NCI-H1048 (cell line): ENCODE measurements around the gene TRIM50.
"Not testable (repeated sequence)": the region's sequence is repeated elsewhere in the genome, so short reads cannot be mapped to it uniquely, and the experiment has no call there.

ENCODE experiments used
- DNase-seq: peaks from one replicate; lab custom pipeline; 2025; lab: John Stamatoyannopoulos, UW

Gene TRIM50

DNA sequence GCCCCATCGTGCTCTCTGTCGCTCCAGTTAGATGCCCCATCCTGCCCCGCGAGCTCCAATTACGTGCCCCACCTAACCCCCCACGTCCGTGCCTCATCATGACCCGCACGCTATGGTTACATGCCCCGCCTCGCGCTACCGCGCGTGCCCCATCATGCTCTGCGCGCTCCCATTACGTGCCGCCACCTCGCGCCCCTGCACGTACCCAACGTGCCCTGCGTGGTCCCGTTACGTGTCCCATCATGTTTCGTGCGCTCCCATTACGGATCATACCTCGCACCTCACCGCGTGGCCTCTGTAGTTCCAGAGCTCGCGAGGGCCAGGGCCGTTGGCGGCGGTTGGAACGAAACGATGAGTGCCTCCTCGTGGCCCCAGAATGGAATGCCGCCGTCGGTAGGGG is at the start of gene TRIM50, which contains the start of gene FKBP6:
Gene TRIM50, minus strand, starts transcription at position 161 of the 400 bp plus-strand sequence. CDS start 3,295 bp downstream, outside the sequence.
Gene FKBP6, plus strand, starts transcription at position 240 of the 400 bp plus-strand sequence. CDS start 268 bp downstream, outside the sequence.
- DNase-seq: not testable (repeated sequence)

DNA sequence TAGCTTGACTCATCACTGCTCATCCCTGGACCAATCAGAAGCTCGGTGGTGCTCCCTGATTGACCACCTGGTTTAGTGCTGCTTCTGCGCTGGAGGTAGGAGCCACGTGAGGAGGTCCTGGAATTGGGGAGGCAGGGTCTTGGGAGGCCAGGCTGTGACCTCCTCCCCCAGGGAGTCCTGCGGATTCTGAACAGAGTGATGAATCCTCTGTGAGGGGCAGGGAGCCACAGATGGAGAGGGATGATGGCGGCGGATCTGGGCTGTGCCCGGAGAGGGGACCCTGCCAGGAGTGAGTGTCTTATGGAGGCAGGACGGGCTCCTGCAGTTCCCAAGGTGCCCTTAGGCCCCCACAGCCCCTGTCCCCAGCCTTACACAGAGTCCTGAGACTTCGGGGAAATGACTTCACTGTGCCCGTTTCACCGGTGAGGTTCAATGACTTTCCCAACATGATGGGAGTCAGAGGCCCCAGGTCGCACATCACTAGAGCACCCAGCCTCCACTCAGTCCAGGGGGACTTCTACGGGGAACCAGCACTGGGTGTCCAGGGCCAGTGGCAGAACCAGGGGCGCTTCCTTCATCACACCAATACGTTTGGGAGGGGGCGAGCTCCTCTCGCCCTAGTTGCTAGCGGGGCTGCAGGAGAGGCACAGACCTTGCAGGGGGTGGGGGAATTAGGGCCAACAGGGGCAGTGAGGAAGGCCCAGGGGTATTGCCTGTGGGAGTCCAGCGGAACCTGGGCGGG is 49.0 kb upstream of the TRIM50 start:
- DNase-seq: no peak

DNA sequence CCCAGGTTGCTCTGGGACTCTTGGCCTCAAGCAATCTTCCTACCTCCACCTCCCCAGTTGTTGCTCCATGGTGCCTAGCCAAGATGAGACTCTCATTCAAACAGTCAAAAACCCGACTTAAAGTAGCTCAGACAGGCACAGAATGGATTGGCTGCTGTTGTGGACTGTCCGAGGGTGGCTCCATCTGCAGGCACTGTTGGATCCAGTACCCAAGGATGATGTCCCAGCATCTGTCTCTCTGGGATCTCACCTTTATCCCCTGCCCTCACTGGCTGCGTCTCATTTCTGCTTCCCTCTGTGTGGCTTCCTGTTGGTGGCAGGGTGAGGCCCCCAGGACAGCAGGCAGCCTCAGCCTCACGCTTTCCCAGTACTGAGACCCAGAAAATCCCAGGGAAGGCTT is 48.4 kb upstream of the TRIM50 start:
- not testable (repeated sequence) for DNase-seq

DNA sequence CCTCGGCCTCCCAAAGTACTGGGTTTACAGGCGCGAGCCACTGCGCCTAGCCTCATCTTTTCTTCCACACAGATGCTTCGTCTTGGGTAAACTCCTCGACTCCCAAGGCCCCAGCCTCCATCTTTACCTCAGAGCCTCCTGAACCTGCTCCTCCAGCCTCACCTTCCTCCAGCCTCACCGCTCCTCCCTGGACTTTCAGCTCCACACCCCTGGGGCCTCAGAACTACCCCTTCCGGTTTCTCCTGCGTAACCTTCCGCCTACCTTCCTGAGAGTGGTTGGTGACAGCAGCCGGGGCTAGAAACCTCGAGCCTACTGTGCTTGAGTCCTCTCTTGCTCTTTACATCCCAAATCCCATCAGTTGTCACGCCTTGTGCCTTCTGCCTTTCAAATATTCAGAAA is 45.9 kb upstream of the TRIM50 start:
- no peak for DNase-seq

DNA sequence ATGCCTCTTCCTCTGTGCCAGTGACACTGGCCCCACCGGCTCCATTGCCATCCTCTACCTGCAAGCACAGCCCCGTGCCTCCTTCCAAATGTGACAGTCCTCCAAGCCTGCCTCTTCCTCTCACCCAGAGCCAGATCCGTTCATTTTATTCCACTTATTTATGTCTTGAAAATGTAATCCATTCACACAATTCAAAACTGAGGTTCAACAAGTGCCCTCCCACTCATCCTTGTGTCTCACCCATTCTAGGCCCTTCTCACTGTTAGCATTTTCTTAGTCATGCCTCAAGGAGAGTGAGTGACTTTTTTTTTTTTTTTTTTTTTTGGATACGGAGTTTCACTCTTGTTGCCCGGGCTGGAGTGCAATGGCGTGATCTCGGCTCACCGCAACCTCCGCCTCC is 41.7 kb upstream of the TRIM50 start:
- no peak for DNase-seq

DNA sequence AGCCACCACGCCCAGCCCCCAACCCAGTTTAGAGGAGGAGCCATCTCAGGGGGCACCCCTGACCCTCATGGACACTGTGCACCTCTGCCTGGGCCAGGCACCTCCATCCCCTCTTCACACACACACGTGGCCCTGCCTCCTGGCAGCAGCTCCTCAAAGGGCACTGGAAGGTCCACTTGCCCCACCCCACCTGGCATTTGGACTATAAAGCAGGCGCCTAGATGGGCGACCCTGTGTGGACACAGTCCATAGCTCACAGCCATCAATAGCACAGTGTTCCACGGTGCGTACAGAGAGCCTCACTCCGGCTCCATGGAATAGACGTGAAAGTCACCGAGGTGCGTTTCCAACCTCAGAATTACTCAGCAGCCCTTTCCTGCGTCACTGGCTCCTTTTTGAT is 41.1 kb upstream of the TRIM50 start:
- DNase-seq: no peak

DNA sequence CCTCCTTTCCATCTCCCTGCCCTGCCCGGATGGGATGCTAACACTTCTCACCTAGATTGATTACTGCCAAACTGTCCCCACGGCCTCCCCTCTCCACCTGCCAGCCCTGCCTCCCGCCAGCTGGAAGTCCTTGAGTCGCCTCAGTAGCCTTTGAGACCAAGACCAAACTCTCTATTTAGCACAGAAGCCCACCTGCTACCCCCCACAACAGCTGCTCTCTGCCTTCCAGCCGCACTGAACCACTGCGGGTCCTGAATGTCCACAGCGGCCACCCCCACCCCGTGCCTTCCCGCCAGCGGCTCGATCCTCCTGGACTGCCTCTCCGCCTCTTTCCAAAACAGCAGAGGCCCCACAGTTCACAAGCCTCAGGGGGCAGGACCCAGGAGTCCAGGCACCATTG is 39.1 kb upstream of the TRIM50 start:
- no peak for DNase-seq

DNA sequence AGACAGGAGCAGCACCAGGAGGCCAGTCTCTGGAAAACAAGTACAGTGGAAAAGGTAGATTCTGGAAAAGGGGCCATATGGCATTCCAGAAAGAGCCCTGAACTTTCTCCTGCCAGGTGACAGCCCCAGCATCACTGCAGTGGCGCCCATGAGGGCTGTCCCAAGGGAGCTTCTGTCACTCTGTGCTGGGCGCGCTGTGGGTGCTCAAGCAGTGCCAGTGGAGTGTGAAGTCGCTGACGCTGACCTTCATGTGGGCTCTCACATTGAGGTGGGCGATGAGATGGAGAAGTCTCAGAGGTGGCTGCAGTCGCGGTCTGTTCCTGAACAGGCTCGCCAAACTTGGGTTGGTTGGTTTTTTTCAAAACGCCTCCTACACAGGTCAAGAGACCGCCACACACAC is 38.2 kb upstream of the TRIM50 start:
- no peak for DNase-seq

DNA sequence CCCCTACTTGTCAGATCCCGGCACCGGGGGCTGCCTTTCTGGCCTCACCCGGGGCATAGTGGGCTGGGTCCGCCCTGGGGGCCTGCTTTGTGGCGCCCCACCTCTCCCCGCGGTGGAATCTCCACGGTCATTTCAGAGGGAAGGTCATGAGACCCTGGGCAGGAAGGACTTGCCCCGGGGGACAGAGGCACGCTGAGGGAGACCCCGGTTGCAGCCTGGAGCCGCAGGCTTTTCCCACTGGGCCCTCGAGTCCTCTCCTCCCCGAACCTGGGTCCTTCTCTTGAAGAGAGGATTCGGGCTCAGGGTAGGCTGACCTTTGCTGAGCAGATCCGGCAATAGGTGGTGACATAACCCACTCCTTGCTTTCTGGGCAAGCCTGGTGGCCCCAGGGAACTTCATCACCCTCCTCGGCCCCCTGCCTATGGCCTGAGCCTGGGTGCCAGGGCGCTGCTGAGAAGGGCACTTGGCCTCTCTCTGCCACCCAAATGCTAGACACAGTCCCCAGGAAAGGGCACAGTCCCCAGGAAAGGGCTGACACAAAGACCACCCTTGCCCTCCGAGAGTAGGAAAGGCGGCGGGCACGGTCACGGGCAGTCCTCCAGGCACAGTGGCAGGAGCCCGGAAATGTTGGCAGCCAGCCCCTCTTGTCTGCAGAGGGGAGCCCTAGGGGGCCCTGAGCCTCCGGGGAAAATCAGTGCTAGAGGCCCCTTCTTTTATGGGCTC is 36.3 kb upstream of the TRIM50 start:
- DNase-seq: no peak

DNA sequence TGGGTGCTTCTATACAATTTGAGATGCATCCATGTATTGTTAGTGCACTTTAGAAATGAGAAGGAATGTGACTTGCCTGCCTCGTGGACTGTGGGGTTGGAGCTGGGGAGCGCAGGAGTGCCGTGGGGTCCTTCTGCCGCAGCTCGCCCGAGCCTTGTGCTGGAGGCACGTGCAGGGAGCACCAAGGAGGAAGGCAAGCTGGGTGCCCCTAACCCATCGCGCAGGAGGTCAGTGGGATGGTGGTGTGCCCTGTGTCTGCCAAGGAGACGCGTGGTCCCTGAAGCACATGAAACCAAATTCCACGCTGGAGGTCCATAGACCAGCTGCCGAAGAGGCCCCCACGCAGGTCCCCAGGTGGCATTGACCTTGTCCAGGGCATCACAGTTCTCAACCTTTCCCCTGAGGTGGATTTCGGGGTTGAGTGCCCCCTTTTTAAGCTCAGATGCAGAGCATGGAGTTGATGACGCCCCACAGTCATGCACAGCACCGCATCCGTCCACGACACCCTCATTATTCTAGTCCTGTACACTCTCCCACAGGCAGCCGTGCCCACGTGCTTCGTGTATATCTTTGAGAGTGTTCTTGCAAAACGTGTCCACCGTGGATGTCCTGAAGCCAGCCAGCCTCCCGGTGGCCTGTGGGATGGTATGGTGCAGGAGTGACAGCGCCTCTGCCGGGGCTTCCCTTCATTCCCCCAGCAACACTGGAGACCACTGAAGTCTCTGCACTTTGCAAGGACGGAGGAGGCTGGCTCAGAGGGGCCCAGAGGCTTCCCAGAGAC is 35.5 kb upstream of the TRIM50 start:
- no peak for DNase-seq

DNA sequence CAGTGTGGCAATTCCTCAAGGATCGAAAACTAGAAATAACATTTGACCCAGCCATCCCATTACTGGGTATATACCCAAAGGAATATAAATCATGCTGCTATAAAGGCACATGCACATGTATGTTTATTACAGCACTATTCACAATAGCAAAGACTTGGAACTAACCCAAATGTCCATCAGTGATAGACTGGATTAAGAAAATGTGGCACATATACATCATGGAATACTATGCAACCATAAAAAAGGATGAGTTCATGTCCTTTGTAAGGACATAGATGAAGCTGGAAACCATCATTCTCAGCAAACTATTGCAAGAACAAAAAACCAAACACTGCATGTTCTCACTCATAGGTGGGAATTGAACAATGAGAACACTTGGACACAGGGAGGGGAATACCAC is 32.7 kb upstream of the TRIM50 start:
- DNase-seq: not testable (repeated sequence)

DNA sequence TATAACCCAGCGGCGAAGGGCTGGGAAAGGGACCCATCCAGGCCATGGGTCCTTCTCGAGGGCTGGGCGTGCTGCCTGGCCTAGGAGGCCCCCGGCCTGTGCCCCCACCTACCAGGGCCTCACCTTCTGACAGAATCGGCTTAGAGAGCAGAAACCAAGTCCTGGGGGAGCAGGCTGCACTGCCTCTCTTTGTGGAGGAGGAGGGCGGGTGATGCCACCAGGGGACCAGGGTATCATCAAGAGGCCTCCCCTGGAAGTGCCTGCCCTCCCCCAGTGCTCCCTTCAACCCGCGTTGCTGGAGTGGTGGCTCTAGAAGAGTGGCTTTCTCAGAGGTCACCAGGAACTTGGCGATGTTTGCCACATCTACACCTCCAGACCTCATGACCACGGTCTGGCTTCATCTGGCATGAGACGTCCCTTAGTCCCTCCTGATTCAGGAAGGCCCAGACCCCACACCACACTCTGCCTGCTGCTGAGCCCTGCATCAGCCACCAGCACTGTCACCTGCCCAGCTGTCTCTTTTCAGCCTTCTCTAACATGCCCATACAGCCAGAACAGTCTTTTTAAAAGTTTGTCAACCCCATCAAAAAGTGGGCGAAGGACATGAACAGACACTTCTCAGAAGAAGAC is 32.0 kb upstream of the TRIM50 start:
- no peak for DNase-seq

DNA sequence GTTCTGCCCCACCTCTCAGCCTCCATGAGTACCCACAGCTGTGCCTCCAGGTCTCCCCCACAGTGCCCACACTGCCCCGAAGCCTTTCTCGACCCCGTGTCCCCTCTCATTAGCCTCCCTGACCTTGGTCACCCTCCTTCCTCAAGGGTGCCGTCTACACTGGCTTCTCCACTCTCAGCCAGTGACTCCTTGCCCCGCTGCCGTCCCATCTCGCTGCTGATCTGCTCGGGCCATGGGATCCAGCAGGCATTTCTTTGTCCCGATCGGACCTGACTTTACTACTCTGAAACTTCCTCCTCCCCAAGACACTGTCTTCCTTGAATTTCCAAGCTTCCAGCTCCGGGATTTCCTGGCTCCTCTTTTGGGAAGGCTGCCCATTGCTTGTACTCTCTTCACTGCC is 31.4 kb upstream of the TRIM50 start:
- DNase-seq: no peak

DNA sequence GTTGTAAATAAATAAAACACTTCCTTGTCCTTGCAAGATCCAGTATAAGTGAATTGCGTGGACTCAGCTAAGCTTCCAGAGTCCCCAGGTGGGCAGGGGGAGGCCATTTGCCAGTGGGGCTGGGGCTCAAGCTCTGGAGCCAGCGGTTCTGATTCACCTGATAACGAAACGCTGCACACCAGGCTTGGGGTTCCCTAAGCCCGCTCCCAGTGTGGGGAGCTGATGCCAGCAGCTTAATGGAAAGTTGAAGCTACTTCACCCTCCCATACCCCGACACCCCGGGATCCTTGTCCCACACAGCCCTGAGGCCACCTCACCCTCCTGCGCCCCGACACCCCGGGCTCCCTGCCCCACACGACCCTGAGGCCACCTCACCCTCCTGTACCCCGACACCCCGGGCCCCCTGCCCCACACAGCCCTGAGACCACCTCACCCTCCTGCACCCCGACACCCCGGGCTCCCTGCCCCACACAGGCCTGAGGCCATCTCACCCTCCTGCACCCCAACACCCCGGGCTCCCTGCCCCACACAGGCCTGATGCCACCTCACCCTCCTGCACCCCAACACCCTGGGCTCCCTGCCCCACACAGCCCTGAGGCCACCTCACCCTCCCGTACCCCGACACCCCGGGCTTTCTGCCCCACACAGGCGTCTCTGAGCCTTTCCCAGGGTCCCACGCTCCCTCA is 30.9 kb upstream of the TRIM50 start:
- no peak for DNase-seq

DNA sequence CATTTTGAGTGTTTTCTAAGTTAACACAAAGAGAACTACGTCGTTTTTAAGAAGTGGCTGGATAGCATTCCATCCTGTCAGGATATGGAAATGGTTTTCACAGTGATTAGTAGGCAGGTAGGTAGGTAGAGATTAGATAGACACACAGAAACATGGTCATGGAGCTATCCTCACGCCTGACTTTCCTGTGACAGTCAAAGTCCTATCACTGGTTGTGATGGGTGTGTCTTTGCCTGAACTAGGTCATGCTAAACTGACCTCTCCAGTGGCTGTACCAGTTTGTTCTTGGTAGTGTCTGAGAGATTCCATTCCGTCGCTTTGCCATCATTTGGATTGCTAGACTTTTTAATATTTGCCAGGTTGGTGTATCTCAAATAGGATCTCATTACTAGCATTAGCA is 28.3 kb upstream of the TRIM50 start:
- no peak for DNase-seq

DNA sequence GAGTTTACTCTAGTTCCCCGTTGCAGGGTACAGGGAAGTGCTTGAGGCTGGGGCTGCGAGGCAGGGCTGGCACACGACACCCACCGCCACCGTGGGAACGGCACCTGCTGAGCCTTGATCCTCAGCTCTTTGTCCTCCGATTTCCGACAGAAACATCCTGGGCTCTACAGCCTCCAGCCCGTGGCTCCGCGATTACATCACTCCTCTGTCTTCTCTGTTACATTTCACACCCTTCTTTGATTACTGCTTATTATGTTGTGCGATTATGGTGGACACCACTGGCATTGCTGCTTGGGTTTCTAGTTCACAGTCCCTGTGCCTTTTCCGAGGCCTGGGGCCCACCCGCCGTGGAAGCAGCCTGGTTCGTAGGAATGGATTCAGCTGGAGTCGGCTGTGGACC is 26.9 kb upstream of the TRIM50 start:
- no peak for DNase-seq

DNA sequence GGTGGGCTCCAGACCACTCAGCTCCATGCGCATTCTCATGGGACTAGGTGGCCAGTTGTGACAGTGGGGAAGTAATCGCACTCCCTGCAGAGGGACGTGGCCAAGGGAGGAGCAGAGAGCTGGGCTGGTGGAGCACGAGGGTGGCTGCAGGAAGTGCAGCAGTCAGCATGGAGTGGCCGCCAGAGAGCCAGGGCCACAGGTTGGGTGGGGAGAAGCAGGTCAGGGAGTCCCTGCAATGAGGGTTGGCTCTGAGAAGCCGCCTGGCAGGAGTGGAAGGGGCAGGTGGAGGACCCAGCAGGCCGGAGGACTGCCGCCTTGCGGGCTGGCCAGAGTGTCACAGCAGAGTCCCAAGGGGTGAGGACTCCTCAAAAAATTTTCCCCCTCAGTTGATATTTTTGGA is 26.3 kb upstream of the TRIM50 start:
- DNase-seq: no peak

DNA sequence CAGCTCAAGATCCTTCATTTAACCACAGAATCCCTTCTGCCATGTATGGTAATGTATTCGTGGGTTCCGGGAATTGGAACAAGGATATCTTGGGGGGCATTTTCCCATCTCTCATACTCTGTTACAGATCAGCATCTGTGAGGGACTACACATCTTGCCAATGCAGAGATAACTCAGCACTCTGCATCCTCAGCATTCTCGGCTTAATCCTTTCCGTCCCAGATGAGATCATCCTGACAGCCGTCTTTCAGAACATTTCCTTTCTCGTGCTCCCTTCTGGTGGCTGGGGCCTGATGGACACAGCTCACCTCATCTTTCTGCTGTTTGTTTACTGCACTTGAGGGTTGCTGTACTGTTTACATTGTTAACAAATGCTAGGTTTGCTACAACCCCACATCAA is 25.4 kb upstream of the TRIM50 start:
- DNase-seq: no peak

DNA sequence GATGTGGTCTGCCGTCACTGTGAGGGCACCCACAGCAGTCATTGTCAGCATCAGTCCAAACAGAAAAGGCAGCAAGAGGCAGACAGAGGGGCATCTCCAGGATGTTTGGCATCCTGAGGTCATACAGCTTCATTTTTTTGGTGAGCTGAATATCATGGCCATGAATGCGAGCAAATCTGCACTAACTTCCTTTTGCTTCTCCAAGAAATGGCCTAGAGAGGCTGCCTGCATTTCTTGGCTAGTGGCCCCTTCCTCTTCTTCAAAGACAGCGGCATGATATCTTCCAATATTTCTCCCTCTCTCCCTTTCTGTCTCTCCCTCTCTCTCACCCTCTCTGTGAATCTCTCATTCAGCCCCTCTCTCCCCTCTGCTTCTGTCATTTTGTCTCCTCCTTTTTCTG is 24.9 kb upstream of the TRIM50 start:
- DNase-seq: no peak

DNA sequence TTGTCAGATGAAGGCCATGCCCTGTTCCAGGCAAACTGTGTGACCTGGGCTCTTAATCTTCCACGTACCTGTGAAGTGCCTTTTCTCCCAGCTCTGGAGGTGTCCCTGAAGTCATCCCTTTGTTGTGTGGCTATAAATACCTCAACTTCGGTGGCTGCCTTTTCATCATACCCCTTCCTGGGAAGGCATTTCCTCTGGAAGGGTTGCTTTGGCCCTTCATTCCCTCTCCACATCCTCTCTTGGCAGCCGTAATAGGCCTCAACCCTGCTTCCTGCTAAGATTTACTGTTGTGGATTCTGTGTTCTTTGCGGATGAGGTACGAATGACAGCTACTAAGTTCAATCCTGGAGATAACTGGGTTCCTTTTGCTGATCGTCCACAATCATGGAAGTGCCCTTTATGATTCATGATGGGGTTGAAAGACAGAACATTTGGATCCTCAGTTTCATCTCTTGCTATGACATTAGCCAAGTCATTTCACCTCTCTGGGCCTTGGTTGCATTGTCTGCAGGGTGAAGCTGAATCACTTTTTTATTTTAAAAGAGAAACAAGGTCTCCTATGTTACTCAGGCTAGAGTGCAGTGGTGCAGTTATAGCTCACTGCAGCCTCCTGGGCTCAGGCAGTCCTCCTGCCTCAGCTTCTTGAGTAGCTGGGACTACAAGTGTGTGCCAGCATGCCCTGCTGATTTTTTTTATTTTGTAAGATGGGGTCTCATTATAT is 23.7 kb upstream of the TRIM50 start:
- DNase-seq: no peak
